NCI-H2171 treated with DMSO at 0.1 percent for 48 hours (cell line): ENCODE data around the gene SPATA32.

Experiments used
- DNase-seq: peaks from one replicate; lab custom pipeline; 2025; lab: John Stamatoyannopoulos, UW

The SPATA32 gene

GRCh38 chr17:45246861-45247428, 14.9 kb downstream of the SPATA32 start:
- peak; percentile 63 for DNase-seq

DNA sequence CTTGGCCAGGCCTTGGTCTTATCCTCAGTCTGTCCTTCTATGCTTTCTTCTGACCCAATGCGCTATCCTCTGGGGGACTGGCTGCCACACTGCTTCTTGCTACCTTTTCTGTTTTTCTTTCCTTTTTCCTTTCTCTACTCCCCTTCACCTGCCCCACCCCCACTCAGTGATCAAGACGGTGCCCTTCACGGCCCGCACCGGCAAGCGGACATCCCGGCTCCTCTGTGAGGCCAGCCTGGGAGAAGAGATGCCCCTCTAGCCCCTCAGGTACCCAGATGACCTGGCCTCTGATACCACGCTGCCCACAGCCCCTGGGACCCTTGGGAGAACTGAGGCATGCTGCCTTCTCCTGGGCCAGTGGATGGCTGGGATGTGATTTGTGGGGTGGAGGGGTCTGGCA, 15.6 kb downstream of the SPATA32 start:
- no peak for DNase-seq

DNA sequence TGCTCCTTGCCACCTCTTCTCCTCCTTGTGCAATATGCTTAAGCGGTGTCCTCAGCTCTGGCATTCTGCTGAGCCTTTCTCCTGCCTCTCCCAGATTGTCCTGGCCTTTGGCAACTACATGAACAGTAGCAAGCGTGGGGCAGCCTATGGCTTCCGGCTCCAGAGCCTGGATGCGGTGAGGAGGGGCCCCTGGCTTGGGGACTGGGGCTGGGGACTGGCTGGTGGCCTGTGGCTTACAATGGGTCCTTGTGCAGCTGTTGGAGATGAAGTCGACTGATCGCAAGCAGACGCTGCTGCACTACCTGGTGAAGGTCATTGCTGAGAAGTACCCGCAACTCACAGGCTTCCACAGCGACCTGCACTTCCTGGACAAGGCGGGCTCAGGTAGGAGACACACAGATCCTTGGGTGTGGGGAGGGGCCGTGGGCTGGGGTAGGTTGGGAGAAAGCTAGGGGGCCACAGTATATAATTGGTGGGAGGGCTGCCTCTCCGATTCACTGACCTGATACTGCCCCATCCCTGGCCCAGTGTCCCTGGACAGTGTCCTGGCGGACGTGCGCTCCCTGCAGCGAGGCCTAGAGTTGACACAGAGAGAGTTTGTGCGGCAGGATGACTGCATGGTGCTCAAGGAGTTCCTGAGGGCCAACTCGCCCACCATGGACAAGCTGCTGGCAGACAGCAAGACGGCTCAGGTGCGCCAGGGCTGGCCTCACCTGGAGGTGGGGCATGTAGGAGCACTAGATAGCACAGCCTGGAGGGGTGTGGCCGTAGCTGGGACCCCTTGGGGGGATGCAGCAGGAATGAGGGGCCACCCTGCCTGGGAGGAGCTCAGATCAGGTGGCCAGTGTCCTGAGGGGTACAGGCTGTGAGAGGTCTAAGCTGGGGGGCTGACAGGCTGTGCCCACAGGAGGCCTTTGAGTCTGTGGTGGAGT, 16.9 kb downstream of the SPATA32 start:
- DNase-seq, result no peak

DNA sequence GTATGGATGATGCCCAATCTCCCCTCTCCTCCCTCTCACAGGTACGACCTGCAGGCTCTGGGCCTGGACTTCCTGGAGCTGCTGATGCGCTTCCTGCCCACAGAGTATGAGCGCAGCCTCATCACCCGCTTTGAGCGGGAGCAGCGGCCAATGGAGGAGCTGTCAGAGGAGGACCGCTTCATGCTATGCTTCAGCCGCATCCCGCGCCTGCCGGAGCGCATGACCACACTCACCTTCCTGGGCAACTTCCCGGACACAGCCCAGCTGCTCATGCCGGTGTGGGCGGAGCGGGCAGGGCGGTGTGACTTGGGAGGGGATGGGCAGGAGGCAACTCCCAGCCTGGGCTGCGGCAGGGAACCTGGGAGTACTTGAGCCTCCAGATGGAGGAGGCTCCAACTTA, 18.1 kb downstream of the SPATA32 start:
- no peak for DNase-seq

DNA sequence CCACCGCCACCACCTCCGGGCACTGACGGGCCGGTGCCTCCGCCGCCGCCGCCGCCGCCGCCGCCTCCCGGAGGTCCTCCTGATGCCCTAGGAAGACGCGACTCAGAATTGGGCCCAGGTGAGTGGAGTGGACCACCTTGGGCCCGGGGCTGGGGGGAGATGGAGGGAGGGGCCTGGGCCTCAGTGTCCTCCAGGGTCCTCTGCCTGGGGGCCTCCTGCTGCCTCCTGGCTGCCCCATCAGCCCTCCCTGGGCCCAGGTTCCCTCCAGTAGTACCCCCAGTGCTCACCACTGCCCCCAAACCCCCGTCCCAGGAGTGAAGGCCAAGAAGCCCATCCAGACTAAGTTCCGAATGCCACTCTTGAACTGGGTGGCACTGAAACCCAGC, 19.9 kb downstream of the SPATA32 start:
- no peak for DNase-seq

DNA sequence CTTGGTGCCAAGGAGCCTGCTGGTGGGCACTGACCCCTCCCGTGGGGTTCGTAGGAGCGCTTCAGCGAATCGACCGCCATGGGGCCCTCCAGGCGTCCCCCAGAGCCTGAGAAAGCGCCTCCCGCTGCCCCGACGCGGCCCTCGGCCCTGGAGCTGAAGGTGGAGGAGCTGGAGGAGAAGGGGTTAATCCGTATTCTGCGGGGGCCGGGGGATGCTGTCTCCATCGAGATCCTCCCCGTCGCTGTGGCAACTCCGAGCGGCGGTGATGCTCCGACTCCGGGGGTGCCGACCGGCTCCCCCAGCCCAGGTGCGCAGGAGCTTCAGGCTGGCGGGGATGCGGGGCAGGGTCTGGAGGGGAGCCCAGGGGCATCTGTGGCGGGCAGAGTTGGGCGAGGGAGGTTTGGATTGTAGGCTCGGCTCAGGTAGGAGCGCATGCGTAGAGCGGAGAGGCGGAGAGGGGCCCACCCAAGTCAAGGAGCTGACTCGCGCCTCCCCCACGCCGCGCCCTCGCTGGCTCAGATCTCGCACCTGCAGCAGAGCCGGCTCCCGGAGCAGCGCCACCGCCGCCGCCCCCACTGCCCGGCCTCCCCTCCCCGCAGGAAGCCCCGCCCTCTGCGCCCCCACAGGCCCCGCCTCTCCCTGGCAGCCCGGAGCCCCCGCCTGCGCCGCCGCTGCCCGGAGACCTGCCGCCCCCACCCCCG, 20.4 kb downstream of the SPATA32 start:
- DNase-seq, result peak; percentile 70

GRCh38 chr17:45240905-45241327, 21.0 kb downstream of the SPATA32 start:
- DNase-seq, result no peak

- DNase-seq, result no peak
These were observed 23.6 kb downstream of the SPATA32 start for GRCh38 chr17:45238155-45238774.

DNA sequence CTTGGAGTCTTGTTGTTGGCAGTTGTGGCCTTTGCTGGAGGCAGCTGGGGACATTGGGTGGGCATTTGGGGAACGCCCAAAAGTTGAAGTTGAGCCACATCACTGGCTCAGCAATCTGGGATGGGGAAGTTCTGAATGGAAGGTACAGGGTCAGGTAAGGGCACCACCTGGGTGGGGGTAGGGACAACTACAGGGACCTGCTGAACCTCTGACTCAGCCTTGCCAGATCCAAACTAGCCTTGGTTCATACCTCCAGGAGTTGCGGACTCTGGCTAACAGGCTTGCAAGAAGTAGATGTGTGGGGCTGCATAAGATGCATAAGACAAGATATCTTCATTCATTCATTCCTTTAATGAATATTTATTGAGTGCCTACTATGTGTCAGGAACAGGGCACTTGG, 24.2 kb downstream of the SPATA32 start:
- no peak for DNase-seq

DNA sequence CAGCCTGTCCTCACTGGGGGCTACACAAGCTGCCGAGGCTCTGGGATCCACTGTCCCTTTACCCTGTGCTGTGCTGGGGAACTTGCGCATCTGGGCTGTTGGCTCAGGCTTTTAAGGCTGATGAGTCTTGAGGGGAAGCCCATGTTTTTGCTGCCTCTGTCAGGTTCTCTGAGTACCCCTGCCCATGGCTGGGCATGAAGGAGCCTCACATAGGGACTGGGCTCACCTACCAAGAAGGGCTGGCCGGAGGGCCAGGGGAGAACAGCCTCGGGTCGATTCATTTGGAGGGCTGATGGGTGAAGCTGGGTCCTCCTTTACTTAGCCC, 25.6 kb downstream of the SPATA32 start:
- no peak for DNase-seq

- peak; percentile 43 for DNase-seq
These were observed 26.2 kb downstream of the SPATA32 start for GRCh38 chr17:45235416-45236281.

- DNase-seq, result peak; percentile 58
These were observed 27.1 kb downstream of the SPATA32 start for GRCh38 chr17:45234641-45235415.

- no peak for DNase-seq
These were observed 28.4 kb downstream of the SPATA32 start for GRCh38 chr17:45233423-45233924.

- DNase-seq, result no peak
These were observed 29.1 kb downstream of the SPATA32 start for GRCh38 chr17:45232514-45233422.

DNA sequence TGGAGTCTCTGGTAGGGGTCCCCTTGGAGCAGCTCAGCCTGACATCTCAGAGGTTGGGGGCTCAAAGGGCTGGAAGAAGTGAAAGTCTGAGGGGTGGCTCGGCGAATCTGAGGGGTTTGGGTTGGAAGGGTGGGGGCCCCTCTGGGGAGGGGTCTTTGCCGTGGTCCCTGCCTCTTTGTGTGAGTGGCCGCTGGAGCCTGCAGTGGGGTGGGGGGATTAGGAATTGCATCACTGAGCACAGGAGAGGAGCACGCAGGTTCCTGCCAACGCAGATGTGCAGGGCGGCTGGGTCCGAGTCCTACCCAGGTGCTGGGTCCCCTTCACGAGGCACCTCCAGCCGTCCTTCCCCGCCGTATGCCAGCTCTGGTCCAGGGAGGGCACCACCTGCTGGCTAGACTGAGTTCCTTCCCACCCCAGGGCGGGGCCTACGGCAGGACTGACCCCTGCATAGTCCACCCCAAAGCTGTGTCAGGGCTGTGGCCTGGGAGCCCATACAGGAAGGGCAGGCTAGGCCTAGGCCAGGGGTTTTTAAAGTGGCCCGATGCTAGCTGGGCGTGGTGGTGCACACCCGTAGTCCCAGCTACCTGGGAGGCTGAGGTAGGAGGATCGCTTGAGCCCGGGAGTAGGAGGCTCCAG, 30.3 kb downstream of the SPATA32 start:
- DNase-seq, result peak; percentile 48

DNA sequence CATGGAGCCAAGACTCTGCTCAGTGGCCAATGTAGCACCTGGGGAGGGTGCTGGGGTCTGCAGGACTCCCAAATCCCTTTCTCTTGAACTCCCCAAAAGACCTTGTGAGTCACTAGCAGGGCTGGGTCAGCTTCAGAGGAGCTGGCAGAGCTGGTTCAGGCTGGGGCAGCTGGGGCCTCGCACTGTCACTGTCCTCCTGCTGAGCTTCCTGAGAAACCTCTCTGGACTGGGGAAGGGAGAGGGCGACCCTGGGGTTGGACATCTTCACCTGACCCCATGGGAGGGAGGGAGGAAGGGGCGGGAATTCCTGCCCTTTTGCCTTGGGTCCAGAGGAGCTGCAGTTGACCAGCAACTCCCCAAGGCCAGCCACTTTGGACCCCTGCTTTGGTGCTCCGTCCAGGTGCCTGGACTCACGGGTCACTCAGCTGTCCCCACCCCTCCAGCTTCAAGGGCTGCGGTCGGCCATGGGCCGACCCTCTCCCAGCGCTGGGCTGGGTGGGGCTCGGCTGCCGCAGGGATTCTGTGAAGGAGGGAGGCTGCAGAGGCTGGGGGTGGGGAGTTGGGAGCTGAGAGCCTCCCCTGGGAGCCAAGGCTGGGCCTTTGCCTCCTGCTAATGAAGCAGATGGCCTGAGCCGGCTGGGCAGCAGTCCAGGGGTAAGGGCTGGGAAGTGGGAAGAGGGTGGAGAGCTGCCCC, 31.0 kb downstream of the SPATA32 start:
- peak; percentile 55 for DNase-seq

- no peak for DNase-seq
These were observed 31.5 kb downstream of the SPATA32 start for GRCh38 chr17:45230410-45230786.

GRCh38 chr17:45229681-45230409, 32.0 kb downstream of the SPATA32 start:
- no peak for DNase-seq
